Activated T-cell treated with anti-CD3 and anti-CD28 coated beads, Interleukin-2, amount 50 U/mL, for 4 hours (primary cell): ENCODE data around the gene PSMD7. TPM values are rescaled to one million over a fixed set of nuclear protein-coding genes. Genes with fewer than 3 reads are reported as not detected.

Experiments used
- total RNA-seq, 3 donors: library from RNA; stranded (reverse); gene quantifications; one replicate each; pipeline ENCODE4 v1.2.1, GENCODE V29; 2021

The PSMD7 gene
- total RNA-seq, 3 donors from 2014 or later, result 214 to 218 (median 217) TPM

Other genes starting within 250 kb of the PSMD7 start
- 1 to 10 TPM in 2 of 3 donors, not detected in 1; 1.4 to 2.7 TPM for gene NPIPB15, start 79.5 kb downstream of the PSMD7 start, total RNA-seq
- 1 to 10 TPM in 1 of 3 donors, under 1 TPM in 2; 0.25 to 1.1 (median 0.79) TPM for gene CLEC18B, start 124.7 kb downstream of the PSMD7 start, total RNA-seq